GM12892 (cell line): ENCODE results near the gene OSBP2.

ENCODE experiments used
- POLR2A ChIP-seq: IDR thresholded peaks from 2 replicates; pipeline ENCODE4 v1.6.1; 2011; ENCODE audit warnings: low read depth, low read length, control low read depth
- TAF1 ChIP-seq: IDR thresholded peaks from 2 replicates; pipeline ENCODE4 v1.6.1; 2011; ENCODE audit warnings: low read depth, mild to moderate bottlenecking, control low read depth, low read length, borderline replicate concordance

- TF ChIP-seq POLR2A (no peak), TAF1 (no peak)
These were observed 198.1 kb downstream of the OSBP2 start for GRCh38 chr22:30892731-30893221.
